A549 (cell line): Measurements from ENCODE around the gene NHSL2. TPM values are rescaled to one million over a fixed set of nuclear protein-coding genes. Genes with fewer than 3 reads are reported as not detected.
A peak's percentile ranks its signal among the peaks of the same experiment; 100 is the strongest.

Experiments used
- ATAC-seq, 2 experiments: fragments of 200-7000 bp in 1 of 2; fragments of >200 bp in 1 of 2; cut with Nextera tagmentation in 1 of 2; cut with Tn5 transposase in 1 of 2; 3 replicates each; pipeline versions ENCODE4 v1.8.0 to v1.9.1; 2018 to 2020; ENCODE audit warnings: mild to moderate bottlenecking in 1 of 2, moderate library complexity in 1 of 2
- CTCF ChIA-PET: fragments of 300-600 bp; sonication (Branson Sonifier 250); formaldehyde crosslinking; extraction: SDS; loops from one replicate; lab custom pipeline; 2021; ENCODE audit warnings: antibody characterized with exemption, inconsistent platforms; lab: Yijun Ruan, JAX
- POLR2A ChIA-PET: fragments of 350-600 bp; formaldehyde crosslinking; extraction: SDS; loops from one replicate; lab custom pipeline; 2021; ENCODE audit warnings: antibody characterized with exemption, inconsistent platforms; lab: Yijun Ruan, JAX
- DNase-seq, 2 experiments: peaks; one replicate each; pipeline versions ENCODE4 v3.0.0 to v3.0.0-alpha.2; 2011 to 2016; ENCODE audit warnings: low read depth in 1 of 2, low spot score in 1 of 2
- FAIRE-seq: peaks from 2 replicates; lab custom pipeline; 2011; peaks lifted over from hg19 to GRCh38; lab: Jason Lieb, UNC
- H3K27ac ChIP-seq, 2 experiments: fragments of >200 bp; sonication (Bioruptor Twin); formaldehyde crosslinking; 3 replicates each; pipeline ENCODE4 v1.5.1; 2016 to 2017
- H3K4me1 ChIP-seq: fragments of >200 bp; sonication (Bioruptor Twin); formaldehyde crosslinking; 3 replicates; pipeline ENCODE4 v1.6.1; 2016
- H3K4me2 ChIP-seq: fragments of >200 bp; sonication (Bioruptor Twin); formaldehyde crosslinking; 3 replicates; pipeline ENCODE4 v1.6.1; 2016
- H3K4me3 ChIP-seq: fragments of >200 bp; sonication (Bioruptor Twin); formaldehyde crosslinking; 3 replicates; pipeline ENCODE4 v1.5.1; 2016
- H3K9me3 ChIP-seq: fragments of >200 bp; sonication (Bioruptor Twin); formaldehyde crosslinking; 3 replicates; pipeline ENCODE4 v1.6.1; 2016
- BCL3 ChIP-seq: fragments of >200 bp; sonication (Bioruptor Twin); formaldehyde crosslinking; IDR thresholded peaks from 3 replicates; pipeline ENCODE4 v1.6.1; 2016
- CBX2 ChIP-seq: fragments of 200-600 bp; sonication (generic); IDR thresholded peaks from 2 replicates; pipeline ENCODE4 v1.6.1; 2016; ENCODE audit warnings: low read depth, mild to moderate bottlenecking, borderline replicate concordance
- CBX8 ChIP-seq: fragments of 200-600 bp; sonication (generic); IDR thresholded peaks from 2 replicates; pipeline ENCODE4 v1.6.1; 2016
- CEBPB ChIP-seq, 2 experiments: fragments of >200 bp in 1 of 2; sonication (Bioruptor Twin) in 1 of 2; formaldehyde crosslinking in 1 of 2; IDR thresholded peaks; 2 replicates each; pipeline ENCODE4 v1.6.1; 2012 to 2016
- CHD2 ChIP-seq: fragments of 150-350 bp; IDR thresholded peaks from 2 replicates; pipeline ENCODE4 v1.6.1; 2014; ENCODE audit warnings: low read length; ENCODE audit not compliant: partially characterized antibody
- CTCF ChIP-seq: fragments of >200 bp; sonication (Bioruptor Twin); formaldehyde crosslinking; IDR thresholded peaks from 3 replicates; pipeline ENCODE4 v1.5.1; 2016
- E2F6 ChIP-seq: IDR thresholded peaks from 2 replicates; pipeline ENCODE4 v1.6.1; 2012; ENCODE audit warnings: low read depth, borderline replicate concordance
- EHMT2 ChIP-seq: fragments of 200-600 bp; sonication (generic); IDR thresholded peaks from 2 replicates; pipeline ENCODE4 v1.6.1; 2016; ENCODE audit warnings: antibody characterized with exemption, low read depth, mild to moderate bottlenecking, moderate library complexity
- EP300 ChIP-seq, 2 experiments: fragments of >200 bp; sonication (Bioruptor Twin); formaldehyde crosslinking; IDR thresholded peaks; 2 replicates in 1 of 2; 3 replicates in 1 of 2; pipeline ENCODE4 v1.6.1; 2016 to 2017
- FOSB ChIP-seq: fragments of 250-450 bp; sonication (Bioruptor Pico); IDR thresholded peaks from 2 replicates; pipeline ENCODE4 v1.5.0; 2020; ENCODE audit warnings: mild to moderate bottlenecking, moderate library complexity
- FOSL2 ChIP-seq, 2 experiments: fragments of 450-650 bp in 1 of 2; fragments of >200 bp in 1 of 2; sonication (Bioruptor Twin) in 1 of 2; formaldehyde crosslinking; IDR thresholded peaks; 2 replicates each; pipeline versions ENCODE4 v1.5.0 to v1.6.1; 2016 to 2020; ENCODE audit warnings: mild to moderate bottlenecking in 1 of 2, moderate library complexity in 1 of 2
- GATA3 ChIP-seq: IDR thresholded peaks from 2 replicates; pipeline ENCODE4 v1.6.1; 2012; ENCODE audit warnings: borderline replicate concordance
- HEYL ChIP-seq: fragments of 250-450 bp; sonication (Bioruptor Pico); IDR thresholded peaks from 2 replicates; pipeline ENCODE4 v1.8.0; 2021; ENCODE audit warnings: mild to moderate bottlenecking, moderate library complexity
- HOXB13 ChIP-seq: fragments of 250-450 bp; sonication (Bioruptor Pico); IDR thresholded peaks from 2 replicates; pipeline ENCODE4 v1.5.0; 2020; ENCODE audit warnings: low read depth, mild to moderate bottlenecking, moderate library complexity
- JUN ChIP-seq, 2 experiments: fragments of >200 bp; sonication (Bioruptor Twin); formaldehyde crosslinking; IDR thresholded peaks; 2 replicates in 1 of 2; 3 replicates in 1 of 2; pipeline ENCODE4 v1.6.1; 2016 to 2017
- MYC ChIP-seq: IDR thresholded peaks from 2 replicates; pipeline ENCODE4 v1.6.1; 2012; ENCODE audit warnings: mild to moderate bottlenecking, inconsistent platforms, low read length, improper control_type of control experiment, borderline replicate concordance
- POLR2AphosphoS2 ChIP-seq: conservative IDR thresholded peaks from 2 replicates; pipeline ENCODE4 v1.6.1; 2012; ENCODE audit warnings: low read length, improper control_type of control experiment, inconsistent platforms
- RAD21 ChIP-seq, 2 experiments: fragments of >200 bp in 1 of 2; sonication (Bioruptor Twin) in 1 of 2; formaldehyde crosslinking in 1 of 2; IDR thresholded peaks in 1 of 2; conservative IDR thresholded peaks in 1 of 2; 2 replicates in 1 of 2; 3 replicates in 1 of 2; pipeline ENCODE4 v1.6.1; 2012 to 2018; ENCODE audit warnings: inconsistent platforms in 1 of 2
- RARB ChIP-seq: fragments of 250-450 bp; sonication (Bioruptor Pico); IDR thresholded peaks from 2 replicates; pipeline ENCODE4 v1.8.0; 2021; ENCODE audit warnings: mild to moderate bottlenecking, moderate library complexity
- RNF2 ChIP-seq: fragments of 200-600 bp; sonication (generic); IDR thresholded peaks from 2 replicates; pipeline ENCODE4 v1.6.1; 2016; ENCODE audit warnings: low read depth, mild to moderate bottlenecking, antibody characterized with exemption, moderate library complexity, borderline replicate concordance
- SMC3 ChIP-seq: fragments of >200 bp; sonication (Bioruptor Twin); formaldehyde crosslinking; IDR thresholded peaks from 3 replicates; pipeline ENCODE4 v1.6.1; 2018; ENCODE audit warnings: inconsistent platforms
- USF2 ChIP-seq: fragments of 450-650 bp; IDR thresholded peaks from 2 replicates; pipeline ENCODE4 v1.6.1; 2014; ENCODE audit warnings: antibody characterized with exemption
- ZC3H11A ChIP-seq: fragments of 450-650 bp; IDR thresholded peaks from 2 replicates; pipeline ENCODE4 v1.6.1; 2014; ENCODE audit warnings: antibody characterized with exemption, mild to moderate bottlenecking
- ZNF302 ChIP-seq: fragments of 250-450 bp; sonication (Bioruptor Pico); IDR thresholded peaks from 2 replicates; pipeline ENCODE4 v1.9.0; 2021; ENCODE audit warnings: inconsistent platforms, mild to moderate bottlenecking, moderate library complexity
- ZSCAN20 ChIP-seq: fragments of 250-450 bp; sonication (Bioruptor Pico); IDR thresholded peaks from 2 replicates; pipeline ENCODE4 v1.8.0; 2022; ENCODE audit warnings: mild to moderate bottlenecking, moderate library complexity
- WGBS: methylation state at CpG from one replicate; pipeline ENCODE4 v1.1.6; 2017; ENCODE audit errors: missing lambda C conversion rate; 5-methylcytosine and 5-hydroxymethylcytosine counted together
- polyA plus RNA-seq, 4 experiments: library from polyadenylated mRNA; depleted of rRNA in 3 of 4; stranded (reverse); fragments of >200 nt; fragmentation: RNase III in 1 of 4; extraction: RNeasy Plus Mini Kit Qiagen cat#74134 plus additional on column Dnase treatment in 1 of 4; gene quantifications; 2 replicates in 3 of 4; 3 replicates in 1 of 4; pipeline ENCODE4 v1.2.3, GENCODE V29; 2011 to 2017
- TF ChIP-seq, protein P1 (sequence below): fragments of 150-350 bp; IDR thresholded peaks from 2 replicates; pipeline ENCODE4 v1.6.1; 2014; ENCODE audit warnings: low read depth, mild to moderate bottlenecking, low read length

NHSL2 gene
- polyA plus RNA-seq, 2 of the 4 experiments (the other 2 are of a cell fraction), result 0.26 to 0.48 TPM

DNA sequence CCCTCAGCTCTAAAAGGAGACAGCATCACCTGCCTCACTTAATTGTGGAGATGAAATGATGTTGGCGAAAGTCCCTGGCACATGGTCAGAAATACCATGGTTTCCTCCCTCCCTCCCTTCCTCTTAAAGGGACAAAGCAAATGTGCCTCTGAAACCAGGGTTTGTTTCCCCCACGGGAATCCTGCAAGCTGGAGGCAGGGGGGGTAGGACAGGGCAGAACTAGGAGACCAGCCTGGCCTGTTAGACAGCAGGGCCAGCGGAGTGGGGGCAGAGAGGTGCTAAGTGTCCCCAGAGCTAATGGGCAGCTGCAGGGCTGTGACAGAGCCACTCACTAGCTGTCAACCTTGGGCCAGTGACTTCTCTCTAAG lies 215.4 kb downstream of the NHSL2 start:
- FAIRE-seq, result no peak
- no peak for TF ChIP-seq POLR2AphosphoS2
- no peak for TF ChIP-seq EHMT2
- no peak for TF ChIP-seq RARB
- no peak for TF ChIP-seq CBX2
- no peak for TF ChIP-seq USF2
- no peak for TF ChIP-seq FOSB
- no peak for TF ChIP-seq BCL3
- no peak for TF ChIP-seq CTCF
- no peak for TF ChIP-seq CHD2
- no peak for TF ChIP-seq E2F6
- TF ChIP-seq, protein P1, sequence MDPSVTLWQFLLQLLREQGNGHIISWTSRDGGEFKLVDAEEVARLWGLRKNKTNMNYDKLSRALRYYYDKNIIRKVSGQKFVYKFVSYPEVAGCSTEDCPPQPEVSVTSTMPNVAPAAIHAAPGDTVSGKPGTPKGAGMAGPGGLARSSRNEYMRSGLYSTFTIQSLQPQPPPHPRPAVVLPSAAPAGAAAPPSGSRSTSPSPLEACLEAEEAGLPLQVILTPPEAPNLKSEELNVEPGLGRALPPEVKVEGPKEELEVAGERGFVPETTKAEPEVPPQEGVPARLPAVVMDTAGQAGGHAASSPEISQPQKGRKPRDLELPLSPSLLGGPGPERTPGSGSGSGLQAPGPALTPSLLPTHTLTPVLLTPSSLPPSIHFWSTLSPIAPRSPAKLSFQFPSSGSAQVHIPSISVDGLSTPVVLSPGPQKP, result no peak
- TF ChIP-seq FOSL2 (IDR thresholded peaks at IDR 0.05), result no peak
- TF ChIP-seq FOSL2 (CRISPR knock-in tag; IDR thresholded peaks at IDR 0.05), result no peak
- no peak for TF ChIP-seq ZC3H11A
- no peak for TF ChIP-seq MYC
- no peak for TF ChIP-seq CBX8
- no peak for TF ChIP-seq RAD21 (conservative IDR thresholded peaks at IDR 0.05 in 1 of 2, IDR thresholded peaks at IDR 0.05 in 1 of 2)
- no peak for TF ChIP-seq ZNF302 (CRISPR knock-in tag)
- no peak for TF ChIP-seq EP300 (IDR thresholded peaks at IDR 0.05)
- no peak for TF ChIP-seq ZSCAN20
- 0 out of 3 replicates have a peak overlapping the region, but pooled peaks have one; percentile 16 for H3K4me2 ChIP-seq
- ATAC-seq, result peak in 1 of 2 experiments; percentile 11; a peak in 2 of 6 replicates
- no peak overlapping the region for H3K4me3 ChIP-seq
- H3K4me1 ChIP-seq, result peaks cover 15% of the 10 kb centered on the region
- 48% methylated on average over 3 of the region's 3 CpGs for WGBS
- H3K9me3 ChIP-seq, result no peaks in the 10 kb centered on the region
- ChIA-PET CTCF (interaction anchor here (0.8 to 6.6 kb wide), 23 partner anchors 9 to 266 kb away, joined by 3 to 109 read pairs (median 6); partner anchors contain the start of gene NHSL2), POLR2A (interaction anchor here (1.4 kb wide), 1 partner anchor 56 kb away, joined by 6 read pairs; the partner anchor contains the start of gene PIN4)
- DNase-seq, result no peak
- peak overlapping the region in 1 of 2 experiments; percentile 55; a peak in 2 of 6 replicates for H3K27ac ChIP-seq

- 23% methylated on average over 9 of the region's 9 CpGs for WGBS
- POLR2A ChIA-PET, result interaction anchor here (0.8 to 1.4 kb wide), 2 partner anchors 55 to 112 kb away, joined by 4 to 6 read pairs; partner anchors contain the start of genes ERCC6L and PIN4
- peaks cover 11% of the 10 kb centered on the region for H3K4me1 ChIP-seq
- H3K9me3 ChIP-seq, result no peaks in the 10 kb centered on the region
- DNase-seq (peak; percentile 71 to 76), ATAC-seq (peak; percentile 81 to 93), FAIRE-seq (peak; percentile 23)
- H3K4me2 ChIP-seq, result peak overlapping the region; percentile 48
- H3K4me3 ChIP-seq, result no peak overlapping the region
- CTCF ChIA-PET, result interaction anchor here (0.6 to 6.6 kb wide), 34 partner anchors 9 to 566 kb away, joined by 3 to 109 read pairs (median 5); partner anchors contain the start of gene NHSL2
- peak overlapping the region; percentile 63 to 79 for H3K27ac ChIP-seq
- TF ChIP-seq GATA3 (no peak), JUN (IDR thresholded peaks at IDR 0.05) (no peak), HOXB13 (no peak), CTCF (peak; percentile 73), HEYL (no peak), FOSL2 (IDR thresholded peaks at IDR 0.05) (no peak), FOSL2 (CRISPR knock-in tag; IDR thresholded peaks at IDR 0.05) (peak; percentile 65), RNF2 (no peak), CEBPB (IDR thresholded peaks at IDR 0.05) (no peak), RAD21 (conservative IDR thresholded peaks at IDR 0.05 in 1 of 2, IDR thresholded peaks at IDR 0.05 in 1 of 2) (peak; percentile 84 to 86), SMC3 (peak; percentile 77)
- TF ChIP-seq, protein P1, result no peak
Measured at GRCh38 chrX:72126539-72127140, 216.0 kb downstream of the NHSL2 start.
